GM20000 (cell line): ENCODE data around the gene C16orf96.

Experiments
- DNase-seq: peaks from one replicate; pipeline ENCODE4 v3.0.0; 2012; ENCODE audit warnings: low spot score
- CTCF ChIP-seq: IDR thresholded peaks from 2 replicates; pipeline ENCODE4 v1.5.1; 2012; ENCODE audit warnings: mild to moderate bottlenecking, control low read depth; ENCODE audit errors: extremely low read depth, missing control alignments

C16orf96 gene

GRCh38 chr16:4611337-4612021, 55.3 kb downstream of the C16orf96 start:
- TF ChIP-seq CTCF = no peak
- no peak for DNase-seq

DNA sequence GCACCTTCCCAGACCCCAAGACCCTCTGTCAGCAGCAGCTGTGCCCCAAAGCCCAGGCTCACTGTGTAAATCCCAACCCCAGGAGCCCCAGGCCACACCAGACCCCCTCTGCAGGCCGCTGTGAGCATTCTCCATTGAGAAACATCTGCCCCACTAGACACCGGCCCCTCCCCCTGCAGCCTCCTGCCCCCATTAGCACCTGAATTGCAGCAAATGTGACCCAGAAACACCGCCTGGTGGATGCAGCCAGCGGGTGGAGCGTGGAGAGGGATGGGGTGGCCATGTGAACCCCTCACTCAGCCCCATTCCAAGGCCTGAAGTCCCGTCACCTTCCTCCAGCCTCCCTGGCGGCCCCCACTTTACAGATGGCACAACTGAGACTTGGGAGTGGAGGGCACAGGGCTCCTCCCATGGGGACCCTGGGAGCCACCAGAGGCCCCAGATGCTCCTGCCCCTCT, 56.4 kb downstream of the C16orf96 start:
- no peak for TF ChIP-seq CTCF
- no peak for DNase-seq

GRCh38 chr16:4612977-4613635, 57.0 kb downstream of the C16orf96 start:
- DNase-seq = no peak
- TF ChIP-seq CTCF = no peak

- DNase-seq = peak; percentile 71
Measured at GRCh38 chr16:4613636-4614570, 57.8 kb downstream of the C16orf96 start.

DNA sequence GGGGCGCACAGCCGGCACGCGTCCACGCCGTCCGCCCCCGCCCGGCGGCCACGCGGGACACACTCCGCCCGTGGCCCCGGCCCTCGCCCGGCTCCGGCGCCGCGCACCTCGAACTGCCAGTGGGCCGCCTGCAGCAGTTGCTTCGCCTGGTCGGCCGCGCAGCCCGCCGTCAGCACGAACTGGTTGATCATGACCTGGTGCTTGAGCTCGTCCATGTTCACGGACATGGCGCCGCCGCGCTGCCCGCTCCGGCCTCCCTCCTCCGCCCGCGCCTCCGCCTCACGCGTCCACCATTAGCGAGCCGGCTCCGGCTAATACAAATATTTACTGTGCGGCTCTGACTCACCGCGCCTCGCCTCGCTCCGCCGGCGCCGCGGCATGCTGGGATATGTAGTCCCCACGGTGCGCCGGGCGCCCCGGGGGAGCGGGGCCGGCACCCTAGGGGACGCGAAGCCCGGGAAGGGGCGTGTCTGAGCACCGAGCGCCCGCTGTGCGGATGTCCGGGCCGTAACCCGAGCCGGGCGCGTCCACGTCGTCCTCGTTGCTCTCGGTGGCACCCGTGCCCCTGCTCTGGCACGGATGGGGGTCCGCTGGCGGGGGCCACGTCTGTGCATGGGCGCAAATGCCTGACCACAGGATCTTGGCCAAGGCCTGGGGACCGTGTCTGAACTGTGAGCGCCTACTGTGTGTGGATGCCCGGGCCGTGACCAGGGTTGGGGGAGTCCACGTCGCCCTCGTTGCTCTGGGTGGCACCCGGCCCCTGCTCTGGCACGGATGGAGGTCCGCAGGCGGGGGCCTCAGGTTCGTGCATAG, 58.6 kb downstream of the C16orf96 start, which contains the start of gene UBALD1:
Gene UBALD1, minus strand, starts transcription at position 318 of the 813 bp plus-strand sequence. Its CDS starts 91 bp downstream, at position 227.
- TF ChIP-seq CTCF = no peak
- peak; percentile 96 for DNase-seq

More at GRCh38 chr16:4613636-4614570, 57.8 kb downstream of the C16orf96 start:
- no peak for TF ChIP-seq CTCF

- TF ChIP-seq CTCF = no peak
- no peak for DNase-seq
Measured at GRCh38 chr16:4615384-4616046, 59.4 kb downstream of the C16orf96 start.
